Stomach smooth muscle (tissue), 2 donors: Measurements from ENCODE around the gene HOXA2.

Source experiments
- H3K27ac ChIP-seq: one replicate; pipeline ENCODE4 v1.7.0; 2013; ENCODE audit warnings: mild to moderate bottlenecking, low read length, inconsistent platforms
- H3K27me3 ChIP-seq, 2 donors: one replicate each; pipeline ENCODE4 v1.7.0; 2013; ENCODE audit warnings: low read length in 2 of 2; ENCODE audit not compliant: insufficient read depth in 2 of 2, control insufficient read depth in 1 of 2
- H3K36me3 ChIP-seq, 2 donors: one replicate each; pipeline ENCODE4 v1.7.0; 2013; ENCODE audit warnings: low read length in 2 of 2; ENCODE audit not compliant: control insufficient read depth in 2 of 2, insufficient read depth in 2 of 2
- H3K4me1 ChIP-seq: one replicate; pipeline ENCODE4 v1.7.0; 2013; ENCODE audit warnings: low read length; ENCODE audit not compliant: control insufficient read depth, insufficient read depth
- H3K4me3 ChIP-seq, 2 donors: one replicate each; pipeline ENCODE4 v1.7.0; 2013; ENCODE audit warnings: low read length in 2 of 2
- H3K9ac ChIP-seq, 2 donors: one replicate each; pipeline ENCODE4 v1.7.0; 2013; ENCODE audit warnings: low read length in 2 of 2, mild to moderate bottlenecking in 1 of 2
- H3K9me3 ChIP-seq, 2 donors: one replicate each; pipeline ENCODE4 v1.7.0; 2013; ENCODE audit warnings: low read length in 2 of 2; ENCODE audit not compliant: control insufficient read depth in 2 of 2
- donor health status: healthy.
- donor health status: Pancreatic carcinoma.

The HOXA2 gene

DNA sequence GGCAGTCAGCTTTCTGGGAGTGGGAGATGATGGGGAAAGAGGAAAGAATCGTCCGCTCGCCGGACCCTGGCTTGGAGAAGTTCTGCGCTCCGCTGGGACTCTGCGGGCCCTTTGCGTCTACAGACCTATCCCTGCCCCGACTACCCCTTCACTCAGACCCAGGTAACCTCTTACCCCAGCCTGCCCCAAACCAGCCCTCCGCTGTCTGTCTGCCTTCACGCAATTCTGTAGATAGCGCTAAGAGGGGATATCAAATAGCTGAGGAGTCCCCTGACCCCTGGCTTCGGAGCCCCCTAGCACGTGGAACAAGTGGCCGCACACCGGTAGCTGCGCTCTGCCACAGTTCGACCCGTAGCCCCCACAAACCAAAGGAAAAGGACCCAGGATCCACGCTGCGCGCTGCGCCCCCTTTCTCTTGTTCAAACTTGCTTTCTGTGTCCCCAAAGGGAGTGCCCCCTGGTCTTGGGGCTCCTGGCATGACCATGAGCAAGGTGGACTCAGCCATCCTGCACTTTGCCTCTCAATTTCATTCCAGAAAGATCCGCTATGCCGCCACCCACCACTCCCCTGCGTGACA lies 21.1 kb upstream of the HOXA2 start:
- H3K9ac ChIP-seq = peak overlapping the region; percentile 91 to 93
- H3K9me3 ChIP-seq = no peaks in the 10 kb centered on the region
- no peaks in the 10 kb centered on the region for H3K27me3 ChIP-seq
- H3K36me3 ChIP-seq = peaks cover 0 to under 1% of the 10 kb centered on the region in 2 donors
- H3K4me3 ChIP-seq = peak overlapping the region; percentile 64 to 93
- H3K27ac ChIP-seq = peak overlapping the region; percentile 98
- peaks cover 80% of the 10 kb centered on the region for H3K4me1 ChIP-seq

GRCh38 chr7:27123007-27123476 lies 20.6 kb upstream of the HOXA2 start:
- peak overlapping the region; percentile 98 for H3K27ac ChIP-seq
- peaks cover 0 to 2% of the 10 kb centered on the region in 2 donors for H3K36me3 ChIP-seq
- H3K9ac ChIP-seq = peak overlapping the region; percentile 91 to 93
- peak overlapping the region; percentile 64 to 93 for H3K4me3 ChIP-seq
- H3K4me1 ChIP-seq = peaks cover 76% of the 10 kb centered on the region
- no peaks in the 10 kb centered on the region for H3K27me3 ChIP-seq
- no peaks in the 10 kb centered on the region for H3K9me3 ChIP-seq

DNA sequence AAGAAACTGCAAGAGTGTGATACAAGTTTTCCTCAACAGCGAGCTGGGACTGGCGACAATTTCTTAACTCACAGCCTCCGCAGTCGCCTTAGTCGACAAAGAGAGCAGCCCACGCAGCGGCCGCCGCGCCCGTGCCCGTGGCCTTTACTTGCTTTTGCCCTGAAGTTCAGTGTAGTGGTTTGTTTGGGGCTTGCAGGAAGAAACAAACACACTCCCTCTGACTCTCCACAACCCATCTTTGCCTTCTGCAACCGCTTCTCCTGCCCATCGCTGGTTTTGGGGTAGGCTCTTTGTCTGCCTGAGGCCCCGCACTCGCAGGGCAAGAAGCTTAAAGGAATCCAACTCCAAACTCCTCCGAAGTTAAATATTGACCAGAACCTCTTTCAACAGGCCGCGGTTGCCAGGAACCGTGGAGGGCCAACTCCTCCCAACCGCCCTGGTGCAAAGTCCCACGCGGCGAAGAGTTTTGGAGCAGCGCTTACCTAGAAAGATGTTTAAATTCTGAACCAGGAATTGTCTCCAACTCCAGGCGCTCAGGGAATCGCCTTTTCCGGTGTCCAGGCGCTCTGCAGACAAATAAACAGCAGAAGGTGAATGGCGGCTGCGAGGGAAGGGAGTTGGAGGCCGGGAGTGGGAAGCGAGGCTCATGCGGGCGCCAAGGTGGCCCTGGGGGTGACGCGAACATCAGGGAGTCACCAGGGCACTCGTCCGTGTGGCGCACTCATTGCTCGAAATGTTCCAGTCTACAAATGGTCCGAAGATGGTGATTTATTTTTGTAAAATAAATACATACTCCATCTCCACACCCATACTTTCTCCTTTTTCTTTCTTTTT lies 19.8 kb upstream of the HOXA2 start:
- no peaks in the 10 kb centered on the region for H3K27me3 ChIP-seq
- peak overlapping the region; percentile 91 to 93 for H3K9ac ChIP-seq
- peaks cover 74% of the 10 kb centered on the region for H3K4me1 ChIP-seq
- peak overlapping the region; percentile 64 to 93 for H3K4me3 ChIP-seq
- H3K27ac ChIP-seq = peak overlapping the region; percentile 98
- H3K36me3 ChIP-seq = peaks cover 0 to 3% of the 10 kb centered on the region in 2 donors
- no peaks in the 10 kb centered on the region for H3K9me3 ChIP-seq

- Histone ChIP-seq H3K9ac (peak overlapping the region; percentile 91 to 93), H3K4me3 (peak overlapping the region; percentile 64 to 93), H3K27ac (peak overlapping the region; percentile 98)
Measured at GRCh38 chr7:27121684-27122076, 19.2 kb upstream of the HOXA2 start.

GRCh38 chr7:27119412-27119911 lies 17.0 kb upstream of the HOXA2 start:
- H3K36me3 ChIP-seq = peaks cover 0 to 3% of the 10 kb centered on the region in 2 donors
- peaks cover 49% of the 10 kb centered on the region for H3K4me1 ChIP-seq
- H3K4me3 ChIP-seq = peak overlapping the region; percentile 64 to 93
- no peaks in the 10 kb centered on the region for H3K27me3 ChIP-seq
- peak overlapping the region; percentile 48 to 91 for H3K9ac ChIP-seq
- H3K27ac ChIP-seq = peak overlapping the region; percentile 98
- H3K9me3 ChIP-seq = no peaks in the 10 kb centered on the region

More at GRCh38 chr7:27121684-27122076, 19.2 kb upstream of the HOXA2 start:
- Histone ChIP-seq H3K27me3 (no peaks in the 10 kb centered on the region), H3K36me3 (peaks cover 0 to 3% of the 10 kb centered on the region in 2 donors), H3K9me3 (no peaks in the 10 kb centered on the region), H3K4me1 (peaks cover 70% of the 10 kb centered on the region)

GRCh38 chr7:27118580-27118979 lies 16.1 kb upstream of the HOXA2 start:
- no peaks in the 10 kb centered on the region for H3K27me3 ChIP-seq
- H3K4me3 ChIP-seq = peak overlapping the region; percentile 77 to 93
- peak overlapping the region; percentile 98 for H3K27ac ChIP-seq

DNA sequence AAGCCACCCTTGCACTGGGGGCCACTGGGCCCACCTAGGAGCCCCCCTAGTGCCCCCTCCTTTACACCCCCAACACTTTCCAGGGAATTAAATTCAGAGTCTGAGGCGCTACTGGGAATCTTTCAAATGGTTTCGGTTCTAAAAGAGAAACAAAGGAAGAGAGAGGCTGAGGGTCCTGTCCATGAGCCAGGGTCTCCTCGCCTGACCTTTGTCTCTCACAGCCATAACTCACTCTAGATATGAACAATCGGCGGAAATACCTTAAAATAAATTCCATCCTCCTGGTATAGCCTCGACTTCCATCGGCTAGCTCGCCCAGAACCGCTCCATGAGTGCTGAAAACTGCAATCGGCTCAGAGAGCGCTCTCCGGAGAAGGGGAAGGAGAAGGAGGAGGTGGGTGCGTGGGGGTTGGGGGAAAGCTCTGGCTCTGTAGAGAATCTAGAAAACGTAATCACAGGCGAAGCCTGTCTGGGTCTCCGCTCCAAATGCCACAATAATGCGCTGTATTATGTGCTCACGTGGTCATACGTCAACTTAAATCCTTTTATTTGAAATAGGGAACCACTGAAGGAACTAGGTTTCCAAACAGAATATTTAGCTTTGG lies 15.5 kb upstream of the HOXA2 start:
- Histone ChIP-seq H3K27ac (peak overlapping the region; percentile 98), H3K4me3 (peak overlapping the region; percentile 77 to 93), H3K36me3 (peaks cover 0 to 3% of the 10 kb centered on the region in 2 donors), H3K9me3 (no peaks in the 10 kb centered on the region), H3K4me1 (peaks cover 41% of the 10 kb centered on the region), H3K9ac (peak overlapping the region; percentile 91 to 96), H3K27me3 (no peaks in the 10 kb centered on the region)

More at GRCh38 chr7:27118580-27118979, 16.1 kb upstream of the HOXA2 start:
- Histone ChIP-seq H3K4me1 (peaks cover 44% of the 10 kb centered on the region), H3K9ac (peak overlapping the region; percentile 91 to 96), H3K36me3 (peaks cover 0 to 3% of the 10 kb centered on the region in 2 donors), H3K9me3 (no peaks in the 10 kb centered on the region)

DNA sequence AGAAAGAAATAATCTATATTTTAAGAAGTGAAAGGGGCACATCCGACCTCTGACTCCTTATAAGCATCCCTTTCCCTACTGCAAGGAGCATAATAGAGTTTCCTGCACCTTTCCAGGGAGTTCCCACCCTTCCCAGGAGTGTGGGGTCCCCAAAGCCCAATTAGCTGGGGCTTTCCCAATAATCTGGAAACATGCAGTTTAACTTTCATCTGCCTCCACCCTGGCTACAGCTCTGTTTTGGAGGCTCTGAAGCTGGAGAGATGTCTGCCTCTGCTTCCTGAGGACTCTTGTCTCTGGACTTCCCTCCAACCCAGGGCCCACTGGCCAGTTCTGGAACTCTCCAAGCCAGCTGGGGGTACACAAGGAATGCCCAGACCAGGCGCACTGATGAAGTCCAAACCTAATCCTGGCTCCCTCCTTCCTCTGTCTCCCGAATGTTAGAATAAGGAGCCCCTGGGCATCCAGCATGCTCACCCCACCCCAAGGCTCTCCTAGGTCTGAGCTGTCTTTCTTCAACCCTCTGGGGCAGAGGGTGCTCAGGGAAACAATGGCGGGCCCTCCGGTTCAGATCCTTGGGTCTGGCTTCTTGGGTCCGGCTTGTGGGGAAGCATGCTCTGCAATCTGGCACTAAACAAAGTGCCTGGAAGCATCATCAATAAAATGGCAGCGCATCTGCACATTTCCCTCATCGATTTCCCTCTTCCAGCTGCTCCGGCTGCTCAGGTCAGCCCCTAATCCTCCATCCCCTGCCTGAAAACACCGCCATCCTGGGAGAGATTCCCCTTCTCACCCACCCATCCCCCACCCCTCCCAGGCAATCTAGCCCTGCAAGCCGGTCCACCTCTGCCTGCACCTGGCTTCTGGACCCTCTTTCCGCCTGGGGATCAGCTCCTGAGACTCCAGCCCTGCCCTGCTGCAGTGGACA lies 14.7 kb upstream of the HOXA2 start:
- peaks cover 40% of the 10 kb centered on the region for H3K4me1 ChIP-seq
- H3K9me3 ChIP-seq = no peaks in the 10 kb centered on the region
- peaks cover 0 to 3% of the 10 kb centered on the region in 2 donors for H3K36me3 ChIP-seq
- peak overlapping the region; percentile 98 for H3K27ac ChIP-seq
- no peaks in the 10 kb centered on the region for H3K27me3 ChIP-seq
- peak overlapping the region; percentile 91 to 96 for H3K9ac ChIP-seq
- peak overlapping the region; percentile 77 to 93 for H3K4me3 ChIP-seq

DNA sequence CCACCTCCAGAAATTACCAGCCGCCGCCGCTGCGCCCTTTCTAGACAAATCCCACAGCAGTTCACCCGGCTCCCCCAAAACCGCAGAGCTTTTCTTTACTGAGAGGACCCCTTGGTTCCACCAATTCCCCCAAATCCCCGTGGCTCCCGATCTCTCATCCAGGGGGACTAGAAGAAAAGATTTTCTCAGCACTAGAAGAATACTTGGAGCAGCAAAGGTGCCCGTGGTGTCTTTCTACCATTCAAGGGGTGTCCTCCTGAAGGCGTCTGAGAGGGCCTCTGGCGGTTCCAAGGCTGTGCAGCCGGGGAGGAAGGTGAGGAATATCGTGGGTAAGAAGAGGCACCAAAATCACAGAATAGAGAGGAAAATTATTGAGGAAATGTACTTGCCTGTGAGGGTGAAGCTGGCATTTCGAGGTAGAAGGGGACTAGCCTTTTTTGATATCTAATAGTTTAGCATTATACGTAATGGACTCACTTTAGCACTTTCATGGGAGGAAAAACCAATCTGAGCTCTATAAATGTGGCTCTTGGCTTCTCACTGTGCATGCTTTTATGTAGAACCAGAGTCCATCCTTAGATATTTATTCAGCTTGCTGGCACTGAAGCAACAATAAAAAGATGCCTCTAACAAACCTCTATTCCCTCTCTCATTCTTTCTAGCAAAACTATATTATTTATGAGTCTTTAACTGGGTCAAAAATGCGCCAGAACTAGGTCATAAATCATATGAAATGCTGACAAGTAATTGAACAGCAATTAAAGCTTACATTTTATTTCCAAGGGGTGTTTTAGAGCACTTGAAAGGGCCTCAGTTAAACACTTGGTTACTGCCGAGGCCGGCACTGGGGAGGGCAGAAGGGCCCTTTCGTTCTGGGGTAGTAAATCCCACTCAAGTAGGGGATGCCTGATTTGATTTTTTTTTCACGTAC lies 13.8 kb upstream of the HOXA2 start:
- no peaks in the 10 kb centered on the region for H3K27me3 ChIP-seq
- H3K9me3 ChIP-seq = no peaks in the 10 kb centered on the region
- H3K36me3 ChIP-seq = peaks cover 0 to 3% of the 10 kb centered on the region in 2 donors
- H3K4me3 ChIP-seq = peak overlapping the region; percentile 77 to 93
- peak overlapping the region; percentile 98 for H3K27ac ChIP-seq
- H3K9ac ChIP-seq = peak overlapping the region; percentile 91 to 96
- peaks cover 45% of the 10 kb centered on the region for H3K4me1 ChIP-seq
